Cardiac muscle cell (in vitro differentiated cells and primary cell): Measurements from ENCODE around the gene UNC13C. TPM values are rescaled to one million over a fixed set of nuclear protein-coding genes. Genes with fewer than 3 reads are reported as not detected.

Experiments
- DNase-seq, 2 donors: peaks; one replicate each; pipeline versions ENCODE4 v3.0.0 to v3.0.0-alpha.2; 2010 to 2017; ENCODE audit warnings: low read depth in 1 of 2, low spot score in 1 of 2
- H3K27ac ChIP-seq: fragments of 200-600 bp; sonication (generic); 2 replicates; pipeline ENCODE4 v1.5.1; 2016
- H3K27me3 ChIP-seq: fragments of 200-600 bp; sonication (generic); 2 replicates; pipeline ENCODE4 v1.6.0; 2016; ENCODE audit warnings: control low read depth
- H3K36me3 ChIP-seq: fragments of 200-600 bp; sonication (generic); 2 replicates; pipeline ENCODE4 v1.5.1; 2016; ENCODE audit warnings: control low read depth
- H3K4me1 ChIP-seq: fragments of 200-600 bp; sonication (generic); 2 replicates; pipeline ENCODE4 v1.8.1; 2017; ENCODE audit warnings: low read depth, mild to moderate bottlenecking, mixed run types
- H3K4me3 ChIP-seq: fragments of 200-600 bp; sonication (generic); 2 replicates; pipeline ENCODE4 v1.5.1; 2016; ENCODE audit warnings: mild to moderate bottlenecking
- H3K9me3 ChIP-seq: fragments of 200-600 bp; sonication (generic); 2 replicates; pipeline ENCODE4 v1.5.1; 2017; ENCODE audit warnings: low read depth, mild to moderate bottlenecking, control low read depth
- CTCF ChIP-seq: IDR thresholded peaks from 2 replicates; pipeline ENCODE4 v1.5.1; 2012; ENCODE audit warnings: low read depth, mild to moderate bottlenecking, low read length
- polyA plus RNA-seq: library from polyadenylated mRNA; unstranded; fragments of >200 nt; fragmentation: Nextera tagmentation; extraction: Ambion mirVana; gene quantifications from 2 replicates; pipeline ENCODE4 v1.2.1, GENCODE V29; 2016
- total RNA-seq: library from RNA; depleted of rRNA; stranded (reverse); fragments of >200 nt; gene quantifications from 2 replicates; pipeline ENCODE4 v1.2.3, GENCODE V29; 2016

Gene UNC13C
- total and polyA plus RNA-seq, 2 experiments from 2014 or later: under 0.01 TPM; not detected in 1

- TF ChIP-seq CTCF: no peak
- Histone ChIP-seq H3K4me3 (no peak overlapping the region), H3K27me3 (no peaks in the 10 kb centered on the region), H3K4me1 (no peaks in the 10 kb centered on the region), H3K36me3 (no peaks in the 10 kb centered on the region), H3K9me3 (no peaks in the 10 kb centered on the region), H3K27ac (no peak overlapping the region)
- no peak for DNase-seq
These were observed 326.9 kb downstream of the UNC13C start for GRCh38 chr15:54305138-54305537.

GRCh38 chr15:54307252-54307902, 329.1 kb downstream of the UNC13C start:
- Histone ChIP-seq H3K4me1 (no peaks in the 10 kb centered on the region), H3K9me3 (no peaks in the 10 kb centered on the region), H3K27me3 (no peaks in the 10 kb centered on the region), H3K4me3 (no peak overlapping the region), H3K27ac (no peak overlapping the region), H3K36me3 (no peaks in the 10 kb centered on the region)
- DNase-seq: no peak
- TF ChIP-seq CTCF: no peak

DNA sequence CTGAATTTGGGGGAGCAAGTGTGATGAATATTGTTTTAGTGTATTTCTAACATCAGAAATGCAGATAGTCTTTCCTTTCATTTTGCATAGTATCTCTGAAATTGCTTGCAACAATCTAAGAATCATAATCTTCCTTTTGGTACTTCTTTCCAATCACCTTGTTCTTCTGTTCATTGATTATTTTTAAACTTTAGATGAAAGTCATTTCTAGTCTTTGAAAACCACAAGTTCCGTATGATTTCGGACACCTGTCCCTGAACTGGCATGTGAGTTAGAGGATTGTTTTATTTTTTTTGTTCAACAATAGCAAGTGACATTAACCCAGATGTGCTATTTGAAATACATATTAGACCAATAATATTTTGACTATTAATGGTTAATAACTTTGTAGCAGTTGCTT, 329.7 kb downstream of the UNC13C start:
- H3K36me3 ChIP-seq: no peaks in the 10 kb centered on the region
- no peak overlapping the region for H3K4me3 ChIP-seq
- TF ChIP-seq CTCF: no peak
- H3K27ac ChIP-seq: no peak overlapping the region
- no peak for DNase-seq
- H3K4me1 ChIP-seq: no peaks in the 10 kb centered on the region
- no peaks in the 10 kb centered on the region for H3K27me3 ChIP-seq
- H3K9me3 ChIP-seq: no peaks in the 10 kb centered on the region

DNA sequence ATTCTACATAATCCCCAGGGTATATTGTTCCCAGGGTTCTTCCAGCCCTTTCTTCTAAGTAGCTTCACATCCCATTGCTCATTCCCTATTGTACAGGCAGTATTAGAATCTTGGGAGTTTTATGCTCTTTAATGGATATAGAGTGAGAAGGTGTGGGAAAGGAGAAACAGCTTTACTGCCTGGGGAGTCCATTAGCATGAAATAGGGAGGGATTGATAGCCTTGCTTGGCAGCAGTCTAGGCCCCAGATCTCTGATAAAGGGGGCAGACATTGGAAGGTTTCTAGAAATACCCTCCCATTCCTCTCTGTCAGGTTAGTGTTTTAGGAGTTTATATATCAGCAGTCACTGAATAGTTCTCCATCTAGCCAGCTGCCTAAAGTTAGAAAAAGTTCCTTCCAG, 334.3 kb downstream of the UNC13C start:
- Histone ChIP-seq H3K27ac (no peak overlapping the region), H3K9me3 (no peaks in the 10 kb centered on the region), H3K4me3 (no peak overlapping the region), H3K27me3 (no peaks in the 10 kb centered on the region), H3K4me1 (no peaks in the 10 kb centered on the region), H3K36me3 (no peaks in the 10 kb centered on the region)
- TF ChIP-seq CTCF: no peak
- no peak for DNase-seq

GRCh38 chr15:54321426-54321825, 343.2 kb downstream of the UNC13C start:
- Histone ChIP-seq H3K27ac (no peak overlapping the region), H3K9me3 (no peaks in the 10 kb centered on the region), H3K4me3 (no peak overlapping the region), H3K36me3 (no peaks in the 10 kb centered on the region), H3K27me3 (no peaks in the 10 kb centered on the region), H3K4me1 (no peaks in the 10 kb centered on the region)
- no peak for DNase-seq
- TF ChIP-seq CTCF: no peak
